RWPE1 (cell line): ENCODE measurements around the gene GPN3.
"Not testable (repeated sequence)": the region's sequence is repeated elsewhere in the genome, so short reads cannot be mapped to it uniquely, and the experiment has no call there.

Experiments
- CTCF ChIA-PET: fragments of 350-600 bp; sonication (Branson Sonifier 250); formaldehyde crosslinking; extraction: SDS; loops from one replicate; lab custom pipeline; 2021; lab: Yijun Ruan, JAX
- POLR2A ChIA-PET: fragments of 400-600 bp; formaldehyde crosslinking; extraction: SDS; loops from one replicate; lab custom pipeline; 2020; ENCODE audit warnings: antibody characterized with exemption; ENCODE audit not compliant: low non-redundant PET; lab: Yijun Ruan, JAX
- DNase-seq: peaks from one replicate; pipeline ENCODE4 v3.0.0; 2012; ENCODE audit warnings: low spot score
- H3K27ac ChIP-seq: fragments of 450-650 bp; 2 replicates; pipeline ENCODE4 v1.5.1; 2017
- TF ChIP-seq, protein P1 (sequence below): fragments of 450-650 bp; conservative IDR thresholded peaks from 2 replicates; pipeline ENCODE4 v1.5.1; 2017; ENCODE audit warnings: low read depth, mild to moderate bottlenecking

Gene GPN3

DNA sequence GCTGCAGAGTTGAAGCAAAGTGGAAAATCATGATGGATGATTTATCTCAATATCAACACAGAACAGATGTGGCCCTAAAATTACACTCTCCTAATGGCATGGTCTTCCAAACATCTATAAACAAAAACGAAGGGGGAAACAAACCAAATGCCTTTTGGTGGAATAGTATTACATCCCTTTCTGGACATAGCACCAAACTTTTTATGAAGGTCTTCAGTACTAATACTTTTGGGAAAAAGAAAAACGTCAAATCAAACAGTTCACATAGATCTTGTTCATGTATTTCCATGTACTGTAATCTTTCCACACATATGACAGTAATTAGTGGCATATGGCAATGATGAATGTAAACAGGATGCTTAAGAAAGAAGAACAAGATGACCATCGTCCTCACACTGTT lies 41.7 kb downstream of the GPN3 start:
- CTCF ChIA-PET: no interaction called here
- H3K27ac ChIP-seq: no peak overlapping the region
- no peak for DNase-seq
- TF ChIP-seq, protein P1, sequence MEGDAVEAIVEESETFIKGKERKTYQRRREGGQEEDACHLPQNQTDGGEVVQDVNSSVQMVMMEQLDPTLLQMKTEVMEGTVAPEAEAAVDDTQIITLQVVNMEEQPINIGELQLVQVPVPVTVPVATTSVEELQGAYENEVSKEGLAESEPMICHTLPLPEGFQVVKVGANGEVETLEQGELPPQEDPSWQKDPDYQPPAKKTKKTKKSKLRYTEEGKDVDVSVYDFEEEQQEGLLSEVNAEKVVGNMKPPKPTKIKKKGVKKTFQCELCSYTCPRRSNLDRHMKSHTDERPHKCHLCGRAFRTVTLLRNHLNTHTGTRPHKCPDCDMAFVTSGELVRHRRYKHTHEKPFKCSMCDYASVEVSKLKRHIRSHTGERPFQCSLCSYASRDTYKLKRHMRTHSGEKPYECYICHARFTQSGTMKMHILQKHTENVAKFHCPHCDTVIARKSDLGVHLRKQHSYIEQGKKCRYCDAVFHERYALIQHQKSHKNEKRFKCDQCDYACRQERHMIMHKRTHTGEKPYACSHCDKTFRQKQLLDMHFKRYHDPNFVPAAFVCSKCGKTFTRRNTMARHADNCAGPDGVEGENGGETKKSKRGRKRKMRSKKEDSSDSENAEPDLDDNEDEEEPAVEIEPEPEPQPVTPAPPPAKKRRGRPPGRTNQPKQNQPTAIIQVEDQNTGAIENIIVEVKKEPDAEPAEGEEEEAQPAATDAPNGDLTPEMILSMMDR: no peak
- POLR2A ChIA-PET: no interaction called here

DNA sequence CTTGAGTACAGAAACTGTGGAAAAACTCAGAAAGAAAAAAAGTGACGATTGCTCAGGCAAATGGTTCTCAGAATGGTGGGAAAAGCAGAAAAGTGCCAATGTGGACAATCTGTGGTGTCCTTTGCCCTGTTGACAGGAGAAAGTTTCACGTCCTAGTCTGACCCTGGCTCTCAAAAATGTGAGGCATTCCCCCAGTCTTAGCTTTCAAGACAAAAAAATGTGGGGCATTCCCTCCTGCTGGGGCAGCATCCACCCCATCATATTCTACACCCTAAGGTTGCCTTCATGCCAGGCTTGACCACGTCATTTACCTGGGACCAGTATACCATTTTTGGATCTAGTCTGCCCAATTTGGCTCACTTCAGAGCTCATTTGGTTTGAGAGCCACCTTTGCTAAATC lies 43.8 kb downstream of the GPN3 start:
- TF ChIP-seq, protein P1: no peak
- POLR2A ChIA-PET: no interaction called here
- H3K27ac ChIP-seq: no peak overlapping the region
- no peak for DNase-seq
- CTCF ChIA-PET: no interaction called here

DNA sequence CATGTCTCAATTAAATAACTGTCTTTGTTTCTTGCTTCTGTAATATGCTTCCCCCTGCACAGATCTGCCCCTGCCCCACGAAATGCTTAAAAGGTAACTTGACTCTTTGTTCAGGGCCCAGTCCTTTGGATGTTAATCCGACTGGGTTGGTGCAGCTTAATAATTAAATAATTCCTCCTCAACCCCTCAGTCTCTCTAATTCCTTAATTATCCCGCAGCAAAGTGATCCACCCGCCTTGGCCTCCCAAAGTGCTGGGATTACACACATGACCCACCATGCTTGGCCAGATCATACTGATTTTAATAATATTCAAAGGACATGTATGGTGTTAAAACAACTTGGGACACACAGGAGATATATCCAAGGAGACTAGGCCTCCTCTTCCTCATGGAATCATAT lies 46.4 kb downstream of the GPN3 start:
- no peak overlapping the region for H3K27ac ChIP-seq
- TF ChIP-seq, protein P1: no peak
- ChIA-PET CTCF (interaction anchor here (0.6 to 1.1 kb wide), 2 partner anchors 10 to 43 kb away, joined by 5 to 11 read pairs; no protein-coding TSS in a partner anchor), POLR2A (no interaction called here)
- DNase-seq: no peak

DNA sequence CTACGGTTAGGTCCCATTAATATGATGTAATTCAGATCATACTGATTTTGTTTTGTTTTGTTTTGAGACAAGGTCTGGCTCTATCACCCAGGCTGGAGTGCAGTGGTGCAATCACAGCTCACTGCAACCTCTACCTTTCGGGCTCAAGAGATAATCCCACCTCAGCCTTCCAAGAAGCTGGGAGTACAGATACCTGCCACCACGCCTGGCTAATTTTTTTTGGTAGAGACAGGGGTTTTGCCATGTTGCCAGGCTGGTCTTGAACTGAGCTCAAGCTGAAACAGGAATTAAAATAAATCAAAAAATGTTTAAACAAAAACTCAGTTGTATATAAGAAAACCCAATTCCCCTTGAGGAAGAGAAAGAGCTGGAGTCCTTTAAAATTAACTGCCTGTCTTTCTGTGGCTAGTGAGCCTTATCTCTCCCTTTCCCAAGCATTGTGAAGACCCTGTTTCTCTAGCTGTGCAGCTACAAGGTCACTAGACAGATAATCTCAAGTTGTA lies 46.8 kb downstream of the GPN3 start:
- CTCF ChIA-PET: interaction anchor here (0.6 to 1.6 kb wide), 4 partner anchors 10 to 900 kb away, joined by 3 to 6 read pairs (median 4); no protein-coding TSS in a partner anchor
- POLR2A ChIA-PET: no interaction called here
- DNase-seq: no peak
- H3K27ac ChIP-seq: no peak overlapping the region
- TF ChIP-seq, protein P1: no peak

DNA sequence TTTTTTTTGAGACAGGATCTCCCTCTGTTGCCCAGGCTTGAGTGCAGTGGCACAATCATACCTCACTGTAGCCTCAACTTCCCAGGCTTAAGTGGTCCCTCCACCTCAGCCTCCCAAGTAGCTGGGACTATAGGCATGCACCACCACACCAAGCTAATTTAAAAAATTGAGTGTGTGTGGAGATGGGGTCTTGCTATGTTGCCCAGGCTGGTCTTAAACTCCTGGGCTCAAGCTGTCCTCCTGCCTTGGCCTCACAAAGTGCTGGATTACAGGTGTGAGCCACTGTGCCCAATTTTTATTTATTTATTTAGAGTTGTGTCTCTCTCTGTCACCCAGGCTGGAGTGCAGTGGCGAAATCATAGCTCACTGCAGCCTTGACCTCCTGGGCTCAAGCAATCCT lies 47.4 kb downstream of the GPN3 start:
- CTCF ChIA-PET: interaction anchor here (0.6 to 1.6 kb wide), 4 partner anchors 11 to 900 kb away, joined by 3 to 6 read pairs (median 3); no protein-coding TSS in a partner anchor
- not testable (repeated sequence) for H3K27ac ChIP-seq, DNase-seq
- POLR2A ChIA-PET: interaction anchor here (0.6 kb wide), 1 partner anchor 941 kb away, joined by 3 read pairs; no protein-coding TSS in a partner anchor

DNA sequence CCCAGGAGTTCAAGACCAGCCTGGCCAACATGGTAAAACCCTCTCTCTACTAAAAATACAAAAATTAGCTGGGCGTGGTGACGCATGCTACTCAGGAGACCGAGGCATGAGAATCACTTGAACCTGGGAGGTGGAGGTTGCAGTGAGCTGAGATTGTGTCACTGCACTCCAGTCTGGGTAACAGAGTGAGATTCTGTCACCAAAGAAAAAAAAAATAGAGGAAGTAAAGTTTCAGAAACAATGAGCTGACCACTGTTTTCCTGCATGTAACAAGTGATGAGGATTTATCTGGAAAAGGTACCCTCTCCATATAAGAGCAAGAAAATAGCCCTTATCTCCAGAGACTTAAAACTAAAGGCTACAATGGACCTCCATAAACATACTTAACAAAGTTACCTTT lies 50.9 kb downstream of the GPN3 start:
- CTCF ChIA-PET, DNase-seq, H3K27ac ChIP-seq, POLR2A ChIA-PET: not testable (repeated sequence)

DNA sequence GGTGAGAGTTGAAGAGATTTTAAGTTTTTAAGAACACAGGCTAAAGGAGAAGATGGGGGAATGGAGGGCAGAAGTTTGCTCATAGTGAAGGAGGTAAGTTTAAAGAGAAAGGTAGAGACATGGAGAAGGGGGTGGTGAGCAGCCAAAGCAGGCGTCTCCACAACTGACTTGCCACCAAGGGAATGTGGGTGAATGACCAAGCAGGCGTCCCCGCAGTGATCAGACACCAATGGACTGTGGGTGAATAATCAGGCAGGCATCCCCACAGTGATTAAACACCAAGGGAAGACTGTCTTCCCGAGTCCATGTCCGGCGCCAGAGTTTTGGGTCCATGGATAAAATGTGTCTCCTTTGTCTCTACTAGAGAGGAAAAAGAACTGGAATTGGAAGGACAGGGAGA lies 58.0 kb downstream of the GPN3 start:
- CTCF ChIA-PET, H3K27ac ChIP-seq, POLR2A ChIA-PET, DNase-seq: not testable (repeated sequence)

DNA sequence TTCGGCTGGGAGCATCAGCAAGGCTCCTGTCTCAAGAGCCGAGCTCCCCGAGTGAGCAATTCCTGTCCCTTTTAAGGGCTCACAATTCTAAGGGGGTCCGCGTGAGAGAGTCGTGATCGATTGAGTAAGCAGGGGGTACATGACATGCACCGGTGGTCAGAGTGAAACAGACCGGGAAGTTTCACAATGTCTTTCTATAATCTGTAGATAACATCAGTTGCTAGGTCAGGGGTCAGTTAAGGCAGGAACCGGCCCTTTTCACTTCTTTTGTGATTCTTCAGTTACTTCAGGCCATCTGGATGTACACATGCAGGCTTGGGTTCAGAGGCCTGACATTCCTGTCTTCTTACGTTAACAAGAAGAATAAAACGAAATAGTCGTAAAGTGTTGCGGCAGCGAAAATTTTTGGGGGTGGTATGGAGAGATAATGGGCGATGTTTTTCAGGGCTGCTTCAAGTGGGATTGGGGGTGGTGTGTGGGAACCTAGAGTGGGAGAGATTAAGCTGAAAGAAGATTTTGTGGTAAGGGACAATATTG lies 62.9 kb downstream of the GPN3 start:
- H3K27ac ChIP-seq, DNase-seq, CTCF ChIA-PET: not testable (repeated sequence)
- POLR2A ChIA-PET: interaction anchor here (0.6 kb wide), 1 partner anchor 443 kb away, joined by 3 read pairs; no protein-coding TSS in a partner anchor
